K562 (cell line): Measurements from ENCODE around the gene LTB4R2. TPM values are rescaled to one million over a fixed set of nuclear protein-coding genes. Genes with fewer than 3 reads are reported as not detected.

Source experiments
- ATF7 ChIP-seq: fragments of 450-650 bp; IDR thresholded peaks from 2 replicates; pipeline ENCODE4 v1.7.1; 2014; ENCODE audit warnings: mild to moderate bottlenecking, moderate library complexity
- E4F1 ChIP-seq: fragments of 250-450 bp; sonication (Bioruptor Pico); IDR thresholded peaks from 2 replicates; pipeline ENCODE4 v1.5.0; 2021; ENCODE audit warnings: mild to moderate bottlenecking, borderline replicate concordance
- JUN ChIP-seq, 2 experiments: sonication (generic) in 1 of 2; formaldehyde crosslinking in 1 of 2; IDR thresholded peaks; 2 replicates each; pipeline versions ENCODE4 v1.6.1 to v1.8.0; 2012 to 2022; ENCODE audit warnings: borderline replicate concordance in 2 of 2, mild to moderate bottlenecking in 2 of 2, improper control_type of control experiment in 1 of 2, low read depth in 1 of 2, low read length in 1 of 2, missing genetic modification reagents in 1 of 2
- NFATC3 ChIP-seq: fragments of 450-650 bp; IDR thresholded peaks from 2 replicates; pipeline ENCODE4 v1.6.1; 2017; ENCODE audit warnings: mild to moderate bottlenecking
- SMARCA4 ChIP-seq: fragments of 450-650 bp; IDR thresholded peaks from 2 replicates; pipeline ENCODE4 v1.6.1; 2016
- SMARCA5 ChIP-seq: fragments of 450-650 bp; IDR thresholded peaks from 2 replicates; pipeline ENCODE4 v1.6.1; 2016
- ZNF644 ChIP-seq: fragments of 200-800 bp; sonication (Bioruptor generic); IDR thresholded peaks from 2 replicates; pipeline ENCODE4 v1.6.1; 2016; ENCODE audit warnings: low read depth, missing genetic modification characterization, missing compliant biosample characterization
- polyA plus RNA-seq, 8 experiments: library from polyadenylated mRNA; depleted of rRNA in 4 of 8; stranded (reverse) in 5 of 8; unstranded in 3 of 8; fragments of >200 nt; fragmentation: Nextera tagmentation in 2 of 8; fragmentation: Illumina TruSeq in 1 of 8; extraction: Ambion mirVana in 2 of 8; extraction: Trizol in 1 of 8; gene quantifications; 2 replicates each; pipeline versions ENCODE4 v1.2.1 to v1.2.3, GENCODE V29; 2011 to 2014; ENCODE audit warnings: inconsistent platforms in 1 of 8, missing spikeins in 1 of 8
- total RNA-seq, 7 experiments: library from RNA; depleted of rRNA in 6 of 7; stranded (reverse); fragments of >200 nt in 6 of 7; fragmentation: Illumina TruSeq in 2 of 7; extraction: Trizol in 2 of 7; gene quantifications; 2 replicates each; pipeline versions ENCODE4 v1.2.1 to v1.2.3, GENCODE V29; 2011 to 2021; ENCODE audit warnings: low replicate concordance in 1 of 7

LTB4R2 gene
- total and polyA plus RNA-seq, 9 of the 15 experiments (the other 6 are each of a cell fraction or from before 2014, with no cell fraction given), result 0.03 to 11.6 (median 2.8) TPM; not detected in 1

DNA sequence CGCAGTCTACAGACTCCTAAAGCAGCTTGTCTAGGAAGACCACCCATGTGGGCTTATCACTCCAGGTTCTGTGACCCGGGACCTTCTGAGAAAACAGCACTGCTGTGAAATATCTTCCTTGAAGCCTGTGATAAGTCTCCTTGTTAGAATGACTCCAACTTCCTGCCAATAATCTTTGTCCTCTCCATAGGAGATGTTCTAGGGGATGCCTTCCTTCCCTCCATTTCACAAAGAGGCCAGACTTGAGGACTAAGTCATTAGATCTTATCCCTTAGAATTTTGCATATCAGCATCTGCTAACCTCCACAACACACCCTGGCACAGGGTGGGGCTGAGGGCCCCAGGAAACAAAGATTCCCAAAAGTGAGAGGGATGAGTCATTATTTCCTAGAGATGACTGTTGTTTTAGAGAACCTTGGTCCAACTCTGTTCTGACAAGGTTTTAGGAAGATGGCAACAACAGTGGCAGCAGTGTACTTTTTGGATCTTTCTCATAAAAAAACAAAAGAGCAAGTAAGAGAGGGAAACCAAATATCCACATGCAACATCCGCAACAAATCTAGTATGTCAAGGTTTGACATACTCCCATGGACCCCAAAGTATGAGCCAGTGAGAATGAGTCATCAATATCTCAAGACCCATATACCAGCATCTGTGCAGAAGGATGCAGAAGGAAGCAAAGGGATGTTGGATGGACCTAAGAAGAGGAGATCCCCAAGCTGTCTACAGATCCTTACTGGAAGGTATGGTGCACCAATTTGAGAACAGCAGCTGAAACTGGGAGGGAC, 7.4 kb downstream of the LTB4R2 start (continued):
- TF ChIP-seq E4F1 (CRISPR knock-in tag) (no peak), SMARCA5 (no peak), ZNF644 (no peak), JUN (IDR thresholded peaks at IDR 0.05; ENCODE audit: borderline replicate concordance, low read depth, low read length) (peak; percentile 39; the same call in 1 of the 2 replicates), JUN (CRISPR knock-in tag; IDR thresholded peaks at IDR 0.05; ENCODE audit: borderline replicate concordance) (no peak), SMARCA4 (peak; percentile 65), NFATC3 (peak; percentile 92), ATF7 (peak; percentile 33; the same call in 1 of the 2 replicates)
- TF ChIP-seq, all 486 proteins: peak for 17
